ENCODE data around the gene PLEKHA1. TPM values are rescaled to one million over a fixed set of nuclear protein-coding genes. Genes with fewer than 3 reads are reported as not detected.

The PLEKHA1 gene
- total RNA-seq, 2 donors from 2014 or later, result 22.8 to 25.6 TPM

GRCh38 chr10:122350893-122351292 is 23.6 kb upstream of the PLEKHA1 start:
- no peaks in the 10 kb centered on the region for H3K4me1 Mint-ChIP-seq
- H3K36me3 Mint-ChIP-seq (ENCODE audit: low read depth), result no peaks in the 10 kb centered on the region
- H3K9me3 ChIP-seq (ENCODE audit: control insufficient read depth, low read length, poor library complexity, severe bottlenecking), result no peaks in the 10 kb centered on the region
- H3K27me3 Mint-ChIP-seq, result peaks cover 24% of the 10 kb centered on the region
- no peak overlapping the region for H3K4me3 Mint-ChIP-seq
- no peak overlapping the region for H3K27ac Mint-ChIP-seq
- DNase-seq (no peak), ATAC-seq (no peak)

GRCh38 chr10:122352817-122353525 is 21.5 kb upstream of the PLEKHA1 start:
- Mint-ChIP-seq H3K27me3 (peaks cover 24% of the 10 kb centered on the region), H3K27ac (no peak overlapping the region), H3K36me3 (ENCODE audit: low read depth) (no peaks in the 10 kb centered on the region), H3K4me3 (no peak overlapping the region), H3K4me1 (no peaks in the 10 kb centered on the region)
- no peaks in the 10 kb centered on the region for H3K9me3 ChIP-seq (ENCODE audit: control insufficient read depth, low read length, poor library complexity, severe bottlenecking)
- no peak for DNase-seq
- ATAC-seq, result no peak

GRCh38 chr10:122354383-122354782 is 20.1 kb upstream of the PLEKHA1 start:
- peaks cover 24% of the 10 kb centered on the region for H3K27me3 Mint-ChIP-seq
- no peak overlapping the region for H3K27ac Mint-ChIP-seq
- ATAC-seq (no peak), DNase-seq (no peak)
- H3K4me1 Mint-ChIP-seq, result no peaks in the 10 kb centered on the region
- H3K4me3 Mint-ChIP-seq, result no peak overlapping the region
- H3K9me3 ChIP-seq (ENCODE audit: control insufficient read depth, low read length, poor library complexity, severe bottlenecking), result peaks cover 2% of the 10 kb centered on the region
- no peaks in the 10 kb centered on the region for H3K36me3 Mint-ChIP-seq (ENCODE audit: low read depth)

- H3K9me3 ChIP-seq (ENCODE audit: control insufficient read depth, low read length, poor library complexity, severe bottlenecking), result peaks cover 2% of the 10 kb centered on the region
- no peak for ATAC-seq
- no peaks in the 10 kb centered on the region for H3K36me3 Mint-ChIP-seq (ENCODE audit: low read depth)
- no peak overlapping the region for H3K4me3 Mint-ChIP-seq
- no peak for DNase-seq
- H3K27me3 Mint-ChIP-seq, result peaks cover 15% of the 10 kb centered on the region
- H3K4me1 Mint-ChIP-seq, result no peaks in the 10 kb centered on the region
- no peak overlapping the region for H3K27ac Mint-ChIP-seq
Measured at GRCh38 chr10:122357685-122358084, 16.8 kb upstream of the PLEKHA1 start.

GRCh38 chr10:122359621-122360020 is 14.9 kb upstream of the PLEKHA1 start:
- Mint-ChIP-seq H3K27ac (no peak overlapping the region), H3K4me3 (no peak overlapping the region), H3K36me3 (ENCODE audit: low read depth) (no peaks in the 10 kb centered on the region), H3K27me3 (no peaks in the 10 kb centered on the region), H3K4me1 (no peaks in the 10 kb centered on the region)
- peaks cover 2% of the 10 kb centered on the region for H3K9me3 ChIP-seq (ENCODE audit: control insufficient read depth, low read length, poor library complexity, severe bottlenecking)
- ATAC-seq, result no peak
- DNase-seq, result no peak

GRCh38 chr10:122361046-122361445 is 13.5 kb upstream of the PLEKHA1 start:
- H3K9me3 ChIP-seq (ENCODE audit: control insufficient read depth, low read length, poor library complexity, severe bottlenecking), result peaks cover 2% of the 10 kb centered on the region
- Mint-ChIP-seq H3K4me1 (peaks cover 2% of the 10 kb centered on the region), H3K4me3 (no peak overlapping the region), H3K27ac (no peak overlapping the region), H3K36me3 (ENCODE audit: low read depth) (peaks cover 5% of the 10 kb centered on the region), H3K27me3 (no peaks in the 10 kb centered on the region)
- ATAC-seq (no peak), DNase-seq (no peak)

- DNase-seq (no peak), ATAC-seq (no peak)
- Mint-ChIP-seq H3K27ac (no peak overlapping the region), H3K4me3 (no peak overlapping the region), H3K27me3 (peaks cover 1% of the 10 kb centered on the region), H3K36me3 (ENCODE audit: low read depth) (peaks cover 5% of the 10 kb centered on the region), H3K4me1 (peaks cover 2% of the 10 kb centered on the region)
- peaks cover 2% of the 10 kb centered on the region for H3K9me3 ChIP-seq (ENCODE audit: control insufficient read depth, low read length, poor library complexity, severe bottlenecking)
Measured at GRCh38 chr10:122362031-122362592, 12.4 kb upstream of the PLEKHA1 start.

- DNase-seq (no peak), ATAC-seq (no peak)
- H3K27ac Mint-ChIP-seq, result no peak overlapping the region
Measured at GRCh38 chr10:122362621-122363020, 11.9 kb upstream of the PLEKHA1 start.

GRCh38 chr10:122363311-122363710 is 11.2 kb upstream of the PLEKHA1 start:
- peaks cover 13% of the 10 kb centered on the region for H3K27me3 Mint-ChIP-seq
- DNase-seq (no peak), ATAC-seq (no peak)
- H3K4me1 Mint-ChIP-seq, result peaks cover 2% of the 10 kb centered on the region
- H3K9me3 ChIP-seq (ENCODE audit: control insufficient read depth, low read length, poor library complexity, severe bottlenecking), result peaks cover 2% of the 10 kb centered on the region
- H3K36me3 Mint-ChIP-seq (ENCODE audit: low read depth), result peaks cover 5% of the 10 kb centered on the region
- H3K27ac Mint-ChIP-seq, result no peak overlapping the region
- no peak overlapping the region for H3K4me3 Mint-ChIP-seq

More at GRCh38 chr10:122362621-122363020, 11.9 kb upstream of the PLEKHA1 start:
- Mint-ChIP-seq H3K4me3 (no peak overlapping the region), H3K4me1 (peaks cover 2% of the 10 kb centered on the region), H3K27me3 (peaks cover 6% of the 10 kb centered on the region), H3K36me3 (ENCODE audit: low read depth) (peaks cover 5% of the 10 kb centered on the region)
- H3K9me3 ChIP-seq (ENCODE audit: control insufficient read depth, low read length, poor library complexity, severe bottlenecking), result peaks cover 2% of the 10 kb centered on the region

GRCh38 chr10:122363722-122364463 is 10.6 kb upstream of the PLEKHA1 start:
- Mint-ChIP-seq H3K27me3 (peaks cover 19% of the 10 kb centered on the region), H3K36me3 (ENCODE audit: low read depth) (peaks cover 5% of the 10 kb centered on the region), H3K4me1 (peaks cover 2% of the 10 kb centered on the region), H3K4me3 (no peak overlapping the region), H3K27ac (no peak overlapping the region)
- DNase-seq (no peak), ATAC-seq (no peak)
- H3K9me3 ChIP-seq (ENCODE audit: control insufficient read depth, low read length, poor library complexity, severe bottlenecking), result peaks cover under 1% of the 10 kb centered on the region

- no peak overlapping the region for H3K4me3 Mint-ChIP-seq
- H3K27ac Mint-ChIP-seq, result no peak overlapping the region
- no peaks in the 10 kb centered on the region for H3K9me3 ChIP-seq (ENCODE audit: control insufficient read depth, low read length, poor library complexity, severe bottlenecking)
- ATAC-seq, result no peak
- DNase-seq, result no peak
- H3K4me1 Mint-ChIP-seq, result peaks cover 5% of the 10 kb centered on the region
- H3K36me3 Mint-ChIP-seq (ENCODE audit: low read depth), result peaks cover 5% of the 10 kb centered on the region
- peaks cover 43% of the 10 kb centered on the region for H3K27me3 Mint-ChIP-seq
Measured at GRCh38 chr10:122368502-122369254, 5.8 kb upstream of the PLEKHA1 start.

- H3K4me3 Mint-ChIP-seq, result peak overlapping the region; percentile 87
- no peak overlapping the region for H3K27ac Mint-ChIP-seq
- H3K9me3 ChIP-seq (ENCODE audit: control insufficient read depth, low read length, poor library complexity, severe bottlenecking), result no peaks in the 10 kb centered on the region
- ATAC-seq (no peak), DNase-seq (no peak)
- H3K4me1 Mint-ChIP-seq, result peaks cover 15% of the 10 kb centered on the region
- H3K36me3 Mint-ChIP-seq (ENCODE audit: low read depth), result no peaks in the 10 kb centered on the region
- H3K27me3 Mint-ChIP-seq, result peaks cover 31% of the 10 kb centered on the region
Measured at GRCh38 chr10:122373108-122373507, 1.4 kb upstream of the PLEKHA1 start.

GRCh38 chr10:122373721-122374120 is 787 bp upstream of the PLEKHA1 start:
- ATAC-seq (no peak), DNase-seq (no peak)
- Mint-ChIP-seq H3K4me3 (peak overlapping the region; percentile 87), H3K27me3 (peaks cover 25% of the 10 kb centered on the region), H3K36me3 (ENCODE audit: low read depth) (no peaks in the 10 kb centered on the region), H3K27ac (peak overlapping the region; percentile 87), H3K4me1 (peaks cover 15% of the 10 kb centered on the region)
- H3K9me3 ChIP-seq (ENCODE audit: control insufficient read depth, low read length, poor library complexity, severe bottlenecking), result no peaks in the 10 kb centered on the region
